Body of pancreas (tissue), 4 donors: ENCODE results near the gene KNDC1. TPM values are rescaled to one million over a fixed set of nuclear protein-coding genes. Genes with fewer than 3 reads are reported as not detected.

ENCODE experiments used
- ATAC-seq: fragments of 150-250 bp; one replicate; pipeline ENCODE4 v1.9.1; 2016
- DNase-seq, 4 donors: peaks; one replicate each; pipeline ENCODE4 v3.0.0-alpha.2; 2019
- H3K27ac ChIP-seq, 4 donors: fragments of 200-600 bp; sonication (generic); 1 replicate in 3 of 4; 2 replicates in 1 of 4; pipeline versions ENCODE4 v1.5.1 to v1.6.1; 2016 to 2019; ENCODE audit warnings: mild to moderate bottlenecking in 1 of 4, mixed read lengths in 1 of 4, moderate library complexity in 1 of 4
- H3K27me3 ChIP-seq, 2 donors: fragments of 200-600 bp; sonication (generic); one replicate each; pipeline ENCODE4 v1.6.0; 2016; ENCODE audit warnings: mild to moderate bottlenecking in 1 of 2
- H3K36me3 ChIP-seq, 2 donors: fragments of 200-600 bp; sonication (generic); replicated peaks in 1 of 2; 2 replicates each; pipeline ENCODE4 v1.5.1; 2016; ENCODE audit warnings: low read depth in 2 of 2; ENCODE audit not compliant: insufficient read depth in 1 of 2
- H3K4me1 ChIP-seq: fragments of 200-600 bp; sonication (generic); one replicate; pipeline ENCODE4 v1.6.0; 2016
- H3K4me3 ChIP-seq, 2 donors: fragments of 200-600 bp; sonication (generic); 1 replicate in 1 of 2; 2 replicates in 1 of 2; pipeline ENCODE4 v1.5.1; 2016 to 2019
- H3K9me3 ChIP-seq, 3 donors: fragments of 200-600 bp; sonication (generic); 1 replicate in 2 of 3; 2 replicates in 1 of 3; pipeline ENCODE4 v1.5.1; 2016
- POLR2A ChIP-seq, 3 donors: fragments of 450-650 bp; IDR thresholded peaks; one replicate each; pipeline ENCODE4 v1.6.1; 2016; ENCODE audit warnings: antibody characterized with exemption in 3 of 3, mild to moderate bottlenecking in 2 of 3
- WGBS, 2 donors: methylation state at CpG; one replicate each; pipeline ENCODE4 v1.1.5; 2017; 5-methylcytosine and 5-hydroxymethylcytosine counted together
- intact Hi-C: fragments of 100-400 bp; cut with DNase I; formaldehyde crosslinking; loops from one replicate; pipeline ENCODE4 v1.15.1; 2023
- total RNA-seq, 2 donors: library from RNA; depleted of rRNA; stranded (reverse); fragments of >200 nt; gene quantifications; one replicate each; pipeline ENCODE4 v1.1.0, GENCODE V29; 2016
- TF ChIP-seq, protein P1 (sequence below), 7 experiments: fragments of 450-650 bp in 4 of 7; fragments of 200-600 bp in 3 of 7; sonication (generic) in 3 of 7; IDR thresholded peaks; one replicate each; pipeline ENCODE4 v1.5.1; 2016 to 2019; ENCODE audit warnings: antibody characterized with exemption in 7 of 7

KNDC1 gene
- total RNA-seq, 2 donors from 2014 or later = 0.52 to 3.3 TPM

DNA sequence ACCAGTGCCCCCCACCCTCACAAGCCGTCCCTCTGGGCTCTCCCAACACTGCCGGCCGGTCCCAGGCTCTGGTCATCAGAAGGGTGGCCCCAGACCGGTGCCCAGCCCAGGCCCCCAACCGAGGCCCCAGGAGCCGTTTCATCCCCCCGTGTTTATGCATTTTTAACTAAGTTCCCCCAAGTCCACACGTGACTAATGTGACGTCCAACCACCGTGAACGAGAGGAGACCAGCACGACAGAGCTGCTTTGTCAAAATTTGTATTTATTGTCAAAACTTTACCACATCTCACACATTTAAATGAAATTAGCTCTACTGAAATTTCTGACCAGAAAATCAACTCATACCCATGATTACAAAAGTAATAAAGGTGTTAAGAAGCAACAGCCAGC is 86.2 kb downstream of the KNDC1 start:
- Histone ChIP-seq H3K4me3 (no peak overlapping the region), H3K27me3 (no peaks in the 10 kb centered on the region), H3K27ac (no peak overlapping the region), H3K9me3 (no peaks in the 10 kb centered on the region), H3K36me3 (no peaks in the 10 kb centered on the region), H3K4me1 (peaks cover 4% of the 10 kb centered on the region)
- intact Hi-C loops = no loop called here
- TF ChIP-seq POLR2A (IDR thresholded peaks at IDR 0.05) = no peak
- TF ChIP-seq, protein P1, sequence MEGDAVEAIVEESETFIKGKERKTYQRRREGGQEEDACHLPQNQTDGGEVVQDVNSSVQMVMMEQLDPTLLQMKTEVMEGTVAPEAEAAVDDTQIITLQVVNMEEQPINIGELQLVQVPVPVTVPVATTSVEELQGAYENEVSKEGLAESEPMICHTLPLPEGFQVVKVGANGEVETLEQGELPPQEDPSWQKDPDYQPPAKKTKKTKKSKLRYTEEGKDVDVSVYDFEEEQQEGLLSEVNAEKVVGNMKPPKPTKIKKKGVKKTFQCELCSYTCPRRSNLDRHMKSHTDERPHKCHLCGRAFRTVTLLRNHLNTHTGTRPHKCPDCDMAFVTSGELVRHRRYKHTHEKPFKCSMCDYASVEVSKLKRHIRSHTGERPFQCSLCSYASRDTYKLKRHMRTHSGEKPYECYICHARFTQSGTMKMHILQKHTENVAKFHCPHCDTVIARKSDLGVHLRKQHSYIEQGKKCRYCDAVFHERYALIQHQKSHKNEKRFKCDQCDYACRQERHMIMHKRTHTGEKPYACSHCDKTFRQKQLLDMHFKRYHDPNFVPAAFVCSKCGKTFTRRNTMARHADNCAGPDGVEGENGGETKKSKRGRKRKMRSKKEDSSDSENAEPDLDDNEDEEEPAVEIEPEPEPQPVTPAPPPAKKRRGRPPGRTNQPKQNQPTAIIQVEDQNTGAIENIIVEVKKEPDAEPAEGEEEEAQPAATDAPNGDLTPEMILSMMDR (IDR thresholded peaks at IDR 0.05) = no peak
- 49 to 54% methylated on average over 12 of the region's 12 CpGs for WGBS, 2 donors
- DNase-seq (no peak), ATAC-seq (no peak)

DNA sequence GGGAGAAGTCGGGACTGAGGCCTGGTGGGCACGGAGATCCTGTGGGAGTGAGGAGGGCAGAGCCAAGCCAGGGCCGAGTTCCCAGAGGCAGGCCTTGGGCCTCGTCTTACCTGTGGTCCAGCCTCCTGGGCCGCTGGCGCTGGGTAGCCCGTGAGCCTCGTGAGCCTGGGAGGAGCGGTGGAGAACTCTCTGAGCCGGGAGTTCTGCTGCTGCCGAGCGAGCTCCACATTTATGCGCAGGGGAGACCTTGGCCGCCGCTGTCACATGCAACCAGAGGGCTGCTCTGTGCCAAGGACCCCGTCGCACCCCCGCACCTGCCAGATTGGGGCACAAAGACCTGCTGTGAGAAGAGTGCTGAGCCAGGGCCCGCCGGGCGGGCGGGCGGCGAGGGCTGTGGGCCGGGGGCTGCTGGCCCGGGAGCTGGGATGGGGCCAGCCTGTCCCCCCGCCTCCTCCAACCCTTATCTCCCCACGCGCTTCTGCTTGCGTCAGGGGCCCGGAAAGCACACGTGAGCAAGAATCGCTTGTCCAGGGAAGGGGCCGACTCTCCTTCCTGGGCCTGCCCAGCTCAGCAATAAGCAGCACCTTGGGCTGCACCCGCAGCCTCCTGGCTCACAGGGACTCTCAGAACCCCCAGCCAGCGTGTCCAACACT is 87.8 kb downstream of the KNDC1 start:
- H3K27ac ChIP-seq = no peak overlapping the region
- H3K9me3 ChIP-seq = no peaks in the 10 kb centered on the region
- 70 to 77% methylated on average over 2 to 27 of the region's 36 CpGs for WGBS, 2 donors
- ATAC-seq = no peak
- H3K4me1 ChIP-seq = peaks cover 4% of the 10 kb centered on the region
- intact Hi-C loops = no loop called here
- H3K27me3 ChIP-seq = no peaks in the 10 kb centered on the region
- H3K36me3 ChIP-seq = no peaks in the 10 kb centered on the region
- no peak for TF ChIP-seq POLR2A (IDR thresholded peaks at IDR 0.05)
- TF ChIP-seq, protein P1 (IDR thresholded peaks at IDR 0.05) = no peak
- no peak overlapping the region for H3K4me3 ChIP-seq
- DNase-seq = no peak

DNA sequence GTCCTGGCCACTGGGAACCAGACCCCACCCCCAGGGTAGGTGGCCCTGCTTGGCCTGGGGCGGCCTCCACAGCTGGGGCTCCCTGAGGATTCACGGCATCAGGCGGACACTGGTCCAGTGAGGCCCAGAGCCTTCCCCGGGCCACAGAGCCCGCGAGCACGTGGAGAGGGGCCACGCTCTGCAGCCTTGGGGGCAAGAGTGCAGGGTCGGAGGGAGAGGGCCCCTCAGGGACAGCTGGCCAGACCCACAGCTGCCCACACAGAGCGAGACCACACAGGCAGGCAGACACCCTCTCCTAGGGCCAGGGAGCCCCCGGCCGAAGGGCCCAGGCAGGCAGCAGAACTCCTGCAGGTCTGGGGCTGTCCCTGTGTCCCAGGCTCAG is 88.3 kb downstream of the KNDC1 start:
- no peak for ATAC-seq
- no peaks in the 10 kb centered on the region for H3K27me3 ChIP-seq

DNA sequence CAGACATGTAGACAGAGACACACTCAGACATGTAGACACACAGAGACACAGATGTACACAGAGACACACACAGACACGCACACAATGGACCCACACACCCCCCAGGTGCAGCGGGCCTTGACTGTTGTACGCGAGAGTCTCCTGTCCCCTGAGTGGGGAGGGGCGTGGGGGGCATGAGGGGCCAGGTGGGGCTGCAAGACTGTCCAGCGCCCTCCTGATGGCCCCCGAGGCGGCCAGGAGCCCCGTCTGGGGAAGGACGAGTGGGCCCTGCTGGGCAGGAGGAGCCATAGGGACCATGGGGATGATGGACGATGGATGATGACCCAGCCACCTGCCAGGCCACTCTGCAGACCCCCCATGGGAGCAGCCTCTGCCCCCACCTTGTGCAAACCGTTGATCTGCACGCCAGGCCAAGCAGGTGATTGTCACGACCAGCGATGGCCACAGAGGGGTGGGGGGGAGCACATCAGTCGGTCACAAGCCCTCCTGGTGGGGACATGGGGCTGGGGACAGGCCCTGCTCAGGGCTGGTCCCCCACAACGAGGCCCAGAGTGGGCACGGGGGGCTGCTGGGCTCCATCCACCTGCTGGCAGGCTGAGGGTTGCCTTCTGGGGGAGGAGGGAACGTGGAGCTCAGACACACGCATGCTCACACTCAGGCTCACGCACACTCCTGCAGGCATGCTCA is 89.2 kb downstream of the KNDC1 start:
- Histone ChIP-seq H3K27ac (no peak overlapping the region), H3K4me3 (no peak overlapping the region), H3K36me3 (no peaks in the 10 kb centered on the region), H3K9me3 (no peaks in the 10 kb centered on the region), H3K4me1 (peaks cover 5% of the 10 kb centered on the region), H3K27me3 (no peaks in the 10 kb centered on the region)
- intact Hi-C loops = no loop called here
- no peak for DNase-seq
- no peak for ATAC-seq
- no peak for TF ChIP-seq POLR2A (IDR thresholded peaks at IDR 0.05)
- TF ChIP-seq, protein P1 (IDR thresholded peaks at IDR 0.05) = no peak
- WGBS, 2 donors = 71 to 72% methylated on average over 10 to 21 of the region's 21 CpGs

More for the DNA sequence above, 88.3 kb downstream of the KNDC1 start:
- Histone ChIP-seq H3K36me3 (no peaks in the 10 kb centered on the region), H3K9me3 (no peaks in the 10 kb centered on the region), H3K4me3 (no peak overlapping the region), H3K27ac (no peak overlapping the region), H3K4me1 (peaks cover 4% of the 10 kb centered on the region)
- no peak for DNase-seq
- 82 to 97% methylated on average over 6 to 11 of the region's 12 CpGs for WGBS, 2 donors
- intact Hi-C loops = no loop called here
- no peak for TF ChIP-seq POLR2A (IDR thresholded peaks at IDR 0.05)
- TF ChIP-seq, protein P1 (IDR thresholded peaks at IDR 0.05) = no peak
